Activated CD4-positive, CD25-positive, alpha-beta regulatory T cell (primary cell): ENCODE results near the gene SYNE2.
"Not testable (repeated sequence)": the region's sequence is repeated elsewhere in the genome, so short reads cannot be mapped to it uniquely, and the experiment has no call there.

Experiments used
- DNase-seq, 4 experiments: peaks; one replicate each; lab custom pipeline; 2025; lab: John Stamatoyannopoulos, UW

Gene SYNE2

DNA sequence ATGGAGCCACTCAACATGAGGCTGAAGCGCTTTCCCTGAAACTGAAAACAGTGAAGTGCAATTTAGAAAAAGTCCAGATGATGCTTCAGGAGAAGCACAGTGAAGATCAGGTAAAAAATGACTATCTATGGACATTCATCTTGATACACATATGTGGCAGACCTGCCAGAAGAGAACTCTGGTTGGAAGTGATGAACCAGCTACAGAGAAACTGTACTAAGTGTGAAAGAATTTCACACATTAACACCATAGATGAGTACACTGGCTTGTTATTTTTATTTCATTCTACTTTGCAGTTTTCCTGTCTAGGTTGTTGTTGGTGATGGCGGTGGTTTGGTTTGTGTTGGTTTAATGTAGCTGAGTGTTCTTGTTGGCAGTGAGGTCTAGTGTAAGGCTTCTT, 266.7 kb downstream of the SYNE2 start:
- DNase-seq, result no peak

GRCh38 chr14:64119980-64120379, 267.2 kb downstream of the SYNE2 start:
- no peak for DNase-seq

- DNase-seq, result no peak
These were observed 270.5 kb downstream of the SYNE2 start for GRCh38 chr14:64123241-64123822.

GRCh38 chr14:64125270-64125669, 272.5 kb downstream of the SYNE2 start:
- DNase-seq, result no peak

DNA sequence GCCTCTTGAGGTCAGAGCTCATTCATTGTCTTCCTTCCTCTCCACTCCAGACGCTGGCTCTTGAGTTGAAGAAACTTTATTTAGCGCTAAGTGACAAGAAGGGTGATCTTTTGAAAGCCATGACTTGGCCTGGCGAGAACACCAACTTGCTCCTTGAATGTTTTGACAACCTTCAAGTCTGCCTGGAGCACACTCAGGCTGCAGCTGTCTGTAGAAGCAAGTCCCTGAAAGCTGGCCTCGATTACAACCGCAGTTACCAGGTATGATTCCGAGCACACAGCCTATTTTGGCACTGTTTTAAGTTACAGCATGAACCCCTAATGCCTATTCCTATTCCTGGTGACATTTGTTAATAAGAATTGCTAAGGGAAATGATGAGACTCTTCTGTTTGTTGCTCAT, 273.7 kb downstream of the SYNE2 start:
- DNase-seq, result no peak

GRCh38 chr14:64137657-64138290, 285.0 kb downstream of the SYNE2 start:
- DNase-seq, result no peak

DNA sequence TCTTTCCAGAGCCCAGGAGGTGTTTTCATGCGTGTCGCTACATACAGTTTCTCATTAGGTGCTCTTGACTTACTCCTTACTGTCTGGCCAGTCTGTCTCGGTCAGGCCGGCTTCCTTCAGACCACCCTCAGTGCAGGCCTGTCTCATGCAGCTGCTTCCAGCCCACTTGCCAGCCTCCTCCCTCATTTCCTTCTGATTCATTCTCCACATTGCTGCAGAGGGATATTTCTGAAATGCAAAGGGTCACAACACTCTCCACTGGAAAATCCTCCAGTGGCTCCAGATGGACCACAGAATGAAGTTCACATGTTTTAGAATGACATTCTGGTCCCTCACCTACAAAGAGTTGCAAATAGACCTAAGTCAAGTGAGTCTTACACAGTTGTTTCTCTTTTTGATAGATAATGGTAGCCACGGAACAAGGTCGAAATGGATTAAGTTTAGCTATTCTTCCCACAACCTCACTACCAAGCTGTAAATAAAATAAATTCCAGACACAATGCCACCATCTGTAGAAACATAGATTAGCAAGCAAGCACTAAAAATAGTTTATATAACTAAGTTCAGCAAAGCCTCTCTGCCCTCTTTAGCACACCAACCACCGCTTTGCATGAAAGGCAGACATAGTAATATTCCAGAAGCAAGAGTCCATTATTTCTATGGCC, 294.5 kb downstream of the SYNE2 start:
- no peak for DNase-seq

GRCh38 chr14:64149921-64150320, 297.1 kb downstream of the SYNE2 start:
- DNase-seq, result no peak

DNA sequence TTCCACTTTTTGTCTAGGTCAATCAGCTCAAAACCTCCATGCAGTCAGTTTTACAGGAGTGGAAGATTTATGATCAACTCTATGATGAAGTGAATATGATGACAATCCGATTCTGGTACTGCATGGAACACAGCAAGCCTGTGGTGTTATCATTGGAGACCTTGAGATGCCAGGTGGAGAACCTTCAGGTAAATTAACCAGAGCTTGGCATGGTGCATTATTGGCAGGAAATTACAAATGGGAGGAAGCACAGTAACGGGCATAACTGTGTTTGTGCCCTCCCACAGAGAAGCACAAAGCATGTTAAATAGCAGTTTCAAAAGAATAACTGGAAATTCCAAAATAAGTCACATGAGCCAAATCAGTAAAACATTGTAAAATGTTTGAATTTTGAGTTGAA, 305.8 kb downstream of the SYNE2 start:
- no peak for DNase-seq

DNA sequence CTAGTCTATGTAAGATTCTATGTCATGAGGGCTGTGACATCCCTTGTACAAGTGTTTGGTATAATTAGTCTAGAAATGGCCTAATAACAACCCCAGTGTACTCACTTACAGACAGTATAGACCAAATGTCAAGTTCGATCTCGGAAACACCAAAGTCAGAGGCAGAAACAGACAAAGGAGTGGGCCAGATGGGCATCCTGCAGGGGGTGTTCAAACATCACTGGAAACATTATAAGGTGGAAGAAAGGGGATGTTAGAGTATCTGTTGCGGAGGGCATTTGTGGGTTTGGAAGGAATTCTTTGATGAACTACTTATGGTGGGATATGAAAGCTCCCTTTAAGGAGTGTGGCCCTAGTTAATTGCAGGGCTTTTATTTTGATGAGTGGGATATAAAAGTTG, 306.8 kb downstream of the SYNE2 start:
- DNase-seq, result no peak

- DNase-seq, result no peak
These were observed 317.4 kb downstream of the SYNE2 start for GRCh38 chr14:64170181-64170580.

- no peak for DNase-seq
These were observed 322.3 kb downstream of the SYNE2 start for GRCh38 chr14:64174922-64175782.

GRCh38 chr14:64176330-64176729, 323.5 kb downstream of the SYNE2 start:
- DNase-seq, result no peak

DNA sequence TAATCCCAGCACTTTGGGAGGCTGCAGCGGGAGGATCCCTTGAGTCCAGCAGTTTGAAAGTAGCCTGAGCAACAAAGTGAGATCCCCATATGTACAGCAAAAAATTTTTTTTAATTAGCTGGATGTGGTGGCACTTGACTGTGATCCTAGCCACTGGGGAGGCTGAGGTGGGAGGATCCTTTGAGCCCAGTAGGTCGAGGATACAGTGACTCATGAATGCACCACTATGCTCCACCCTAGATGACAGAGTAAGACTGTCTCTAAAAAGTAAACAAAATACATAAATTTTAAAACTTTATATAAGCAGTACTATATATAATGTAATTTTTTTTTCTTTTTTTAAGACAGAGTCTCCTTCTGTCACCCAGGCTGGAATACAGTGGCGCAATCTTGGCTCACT, 326.0 kb downstream of the SYNE2 start:
- no peak for DNase-seq

GRCh38 chr14:64182908-64183307, 330.1 kb downstream of the SYNE2 start:
- not testable (repeated sequence) for DNase-seq

- no peak for DNase-seq
These were observed 331.4 kb downstream of the SYNE2 start for GRCh38 chr14:64184103-64184729.

DNA sequence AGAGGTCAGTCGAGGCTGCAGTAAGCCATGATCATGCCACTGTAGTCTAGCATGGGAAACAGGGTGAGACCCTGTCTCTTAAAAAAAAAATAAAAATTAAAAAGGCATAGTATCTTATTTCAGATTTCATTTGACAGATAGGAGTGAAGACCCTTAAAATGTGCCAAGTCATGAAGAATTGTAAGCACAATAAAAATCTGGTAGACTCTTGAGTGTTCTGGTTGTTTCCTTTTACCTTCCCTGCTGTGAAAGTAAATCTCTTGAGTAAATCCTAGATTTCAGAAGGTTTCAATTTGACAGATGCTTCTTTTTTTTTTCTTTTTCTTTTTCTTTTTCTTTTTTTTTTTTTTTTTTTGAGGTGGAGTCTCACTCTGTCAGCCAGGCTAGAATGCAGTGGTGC, 332.4 kb downstream of the SYNE2 start:
- no peak for DNase-seq

GRCh38 chr14:64186231-64187129, 333.7 kb downstream of the SYNE2 start:
- no peak for DNase-seq

GRCh38 chr14:64187331-64187730, 334.5 kb downstream of the SYNE2 start:
- DNase-seq, result no peak

DNA sequence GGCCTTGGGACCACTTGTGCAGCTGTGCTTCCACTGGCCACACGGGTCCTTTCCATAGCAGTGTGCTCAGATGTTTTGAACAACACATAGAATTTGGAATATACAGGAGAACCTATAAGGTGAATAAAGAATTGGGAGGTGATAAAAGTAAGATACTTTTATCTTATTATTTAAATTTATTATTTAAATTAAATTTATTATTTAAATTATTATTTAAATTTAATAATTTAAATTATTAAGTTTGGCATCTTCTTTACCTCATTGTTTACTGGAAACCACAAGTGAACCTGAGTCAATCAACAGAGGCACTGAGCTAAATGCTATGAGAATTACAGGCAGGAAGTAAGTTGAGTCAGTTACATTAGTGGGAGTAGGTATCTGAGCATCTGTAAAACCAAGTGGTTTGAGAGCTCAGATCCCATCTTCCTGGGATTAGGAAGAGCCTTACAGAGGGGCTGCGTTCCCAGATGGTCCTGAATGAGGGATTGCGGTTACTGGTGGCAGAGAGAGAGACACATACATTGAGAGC, 338.2 kb downstream of the SYNE2 start:
- DNase-seq, result no peak

DNA sequence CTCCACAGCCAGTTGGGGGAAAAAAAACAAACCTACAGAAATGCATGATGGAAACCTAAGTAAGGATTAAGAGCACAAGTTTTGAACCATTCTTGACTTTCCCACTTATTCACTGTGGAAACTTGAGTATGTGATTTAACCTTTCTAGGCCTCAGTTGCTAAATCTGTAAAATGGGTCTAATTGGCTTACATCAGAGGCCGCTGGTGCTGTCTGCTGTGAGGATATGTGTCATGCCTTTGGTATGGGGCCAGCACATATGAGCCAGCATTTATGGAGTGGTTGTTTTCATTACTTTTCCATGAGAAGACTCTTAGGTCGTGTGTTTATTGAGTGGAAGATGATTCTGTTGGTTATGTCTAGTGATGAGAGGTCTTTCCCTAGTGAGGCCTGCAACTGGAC, 339.0 kb downstream of the SYNE2 start:
- DNase-seq, result no peak
